ENCODE results near the gene TLL2.

Gene TLL2

GRCh38 chr10:96505150-96506136, 8.3 kb downstream of the TLL2 start:
- DNase-seq = no peak

- DNase-seq = no peak
Observed at GRCh38 chr10:96502561-96503282, 11.0 kb downstream of the TLL2 start.

- DNase-seq = no peak
Observed at GRCh38 chr10:96501985-96502384, 11.7 kb downstream of the TLL2 start.

- no peak for DNase-seq
Observed at GRCh38 chr10:96500519-96500918, 13.2 kb downstream of the TLL2 start.

GRCh38 chr10:96500050-96500449, 13.7 kb downstream of the TLL2 start:
- DNase-seq = no peak

GRCh38 chr10:96497391-96497790, 16.3 kb downstream of the TLL2 start:
- no peak for DNase-seq

- DNase-seq = no peak
Observed at GRCh38 chr10:96496281-96496925, 17.3 kb downstream of the TLL2 start.

GRCh38 chr10:96495544-96495943, 18.2 kb downstream of the TLL2 start:
- DNase-seq = no peak

GRCh38 chr10:96494694-96495093, 19.0 kb downstream of the TLL2 start:
- DNase-seq = no peak

GRCh38 chr10:96493871-96494525, 19.7 kb downstream of the TLL2 start:
- no peak for DNase-seq

- no peak for DNase-seq
Observed at GRCh38 chr10:96493254-96493653, 20.5 kb downstream of the TLL2 start.

- no peak for DNase-seq
Observed at GRCh38 chr10:96491303-96491702, 22.4 kb downstream of the TLL2 start.

GRCh38 chr10:96488161-96488935, 25.4 kb downstream of the TLL2 start:
- no peak for DNase-seq

GRCh38 chr10:96482815-96483588, 30.7 kb downstream of the TLL2 start:
- DNase-seq = no peak

- DNase-seq = no peak
Observed at GRCh38 chr10:96478355-96478754, 35.4 kb downstream of the TLL2 start.

GRCh38 chr10:96473866-96474265, 39.9 kb downstream of the TLL2 start:
- no peak for DNase-seq

- DNase-seq = peak; percentile 14
Observed at GRCh38 chr10:96470116-96470743, 43.5 kb downstream of the TLL2 start.

- no peak for DNase-seq
Observed at GRCh38 chr10:96468845-96469244, 44.9 kb downstream of the TLL2 start.

- no peak for DNase-seq
Observed at GRCh38 chr10:96465599-96465998, 48.1 kb downstream of the TLL2 start.

- DNase-seq = no peak
Observed at GRCh38 chr10:96463562-96463961, 50.2 kb downstream of the TLL2 start.

Measured in activated gamma-delta T cell treated with Interleukin-2 at 50 U/mL for 16 hours (primary cell).